Transverse colon (tissue), 4 donors: ENCODE measurements around the gene AGBL4. TPM values are rescaled to one million over a fixed set of nuclear protein-coding genes. Genes with fewer than 3 reads are reported as not detected.

Experiments used
- DNase-seq: peaks from one replicate; pipeline ENCODE4 v3.0.0-alpha.2; 2019
- H3K27ac ChIP-seq, 4 donors: fragments of 200-600 bp; sonication (generic); 2 replicates each; pipeline ENCODE4 v1.5.1; 2016 to 2018; ENCODE audit warnings: inconsistent platforms in 4 of 4
- H3K27me3 ChIP-seq: fragments of 200-600 bp; sonication (generic); 2 replicates; pipeline ENCODE4 v1.5.1; 2017; ENCODE audit warnings: inconsistent platforms
- H3K36me3 ChIP-seq, 4 donors: fragments of 200-600 bp; sonication (generic); 2 replicates each; pipeline ENCODE4 v1.5.1; 2017 to 2019; ENCODE audit warnings: inconsistent platforms in 4 of 4
- H3K4me1 ChIP-seq, 4 donors: fragments of 200-600 bp; sonication (generic); 2 replicates each; pipeline ENCODE4 v1.5.1; 2017 to 2020; ENCODE audit warnings: inconsistent platforms in 4 of 4
- H3K4me3 ChIP-seq, 4 donors: fragments of 200-600 bp; sonication (generic); 1 replicate in 1 of 4; 2 replicates in 3 of 4; pipeline versions ENCODE4 v1.5.1 to v1.6.1; 2017 to 2019; ENCODE audit warnings: inconsistent platforms in 4 of 4
- H3K9me3 ChIP-seq, 2 donors: fragments of 200-600 bp; sonication (generic); 2 replicates each; pipeline ENCODE4 v1.5.1; 2017 to 2019; ENCODE audit warnings: inconsistent platforms in 2 of 2
- EP300 ChIP-seq: sonication (generic); formaldehyde crosslinking; IDR thresholded peaks from one replicate; pipeline ENCODE4 v1.6.1; 2017; ENCODE audit warnings: antibody characterized with exemption, low read depth
- POLR2A ChIP-seq: fragments of 450-650 bp; IDR thresholded peaks from one replicate; pipeline ENCODE4 v1.6.1; 2016; ENCODE audit warnings: antibody characterized with exemption, mild to moderate bottlenecking, moderate library complexity
- POLR2AphosphoS5 ChIP-seq, 3 donors: sonication (generic); formaldehyde crosslinking; IDR thresholded peaks; one replicate each; pipeline ENCODE4 v1.6.1; 2016; ENCODE audit warnings: antibody characterized with exemption in 3 of 3
- WGBS, 2 donors: methylation state at CpG; one replicate each; pipeline ENCODE4 v1.1.5; 2018; ENCODE audit warnings: low coverage in 1 of 2; 5-methylcytosine and 5-hydroxymethylcytosine counted together
- in situ Hi-C, 4 donors: fragments of 200-750 bp; cut with MboI; loops; one replicate each; pipeline versions ENCODE4 v1.15.0 to v1.15.1; 2017; ENCODE audit warnings: low sequenced_read_pairs in 3 of 4, low pct_ligation_motif_present in 1 of 4, low pct_unique_long_range_greater_than_20kb in 1 of 4
- intact Hi-C: fragments of 100-400 bp; cut with DNase I; formaldehyde crosslinking; loops from one replicate; pipeline ENCODE4 v1.15.1; 2023; ENCODE audit warnings: low total_unique reads
- total RNA-seq, 4 donors: library from RNA; depleted of rRNA; stranded (reverse); fragments of >200 nt; gene quantifications; one replicate each; pipeline ENCODE4 v1.1.0, GENCODE V29; 2016
- TF ChIP-seq, protein P1 (sequence below), 5 experiments: fragments of 200-600 bp in 3 of 5; fragments of 450-650 bp in 2 of 5; sonication (generic) in 3 of 5; IDR thresholded peaks; 1 replicate in 2 of 5; 2 replicates in 3 of 5; pipeline ENCODE4 v1.5.1; 2016 to 2017; ENCODE audit warnings: antibody characterized with exemption in 5 of 5, inconsistent platforms in 3 of 5, mild to moderate bottlenecking in 2 of 5, moderate library complexity in 1 of 5

The AGBL4 gene
- total RNA-seq, 4 donors from 2014 or later = 0.82 TPM; not detected in 3

DNA sequence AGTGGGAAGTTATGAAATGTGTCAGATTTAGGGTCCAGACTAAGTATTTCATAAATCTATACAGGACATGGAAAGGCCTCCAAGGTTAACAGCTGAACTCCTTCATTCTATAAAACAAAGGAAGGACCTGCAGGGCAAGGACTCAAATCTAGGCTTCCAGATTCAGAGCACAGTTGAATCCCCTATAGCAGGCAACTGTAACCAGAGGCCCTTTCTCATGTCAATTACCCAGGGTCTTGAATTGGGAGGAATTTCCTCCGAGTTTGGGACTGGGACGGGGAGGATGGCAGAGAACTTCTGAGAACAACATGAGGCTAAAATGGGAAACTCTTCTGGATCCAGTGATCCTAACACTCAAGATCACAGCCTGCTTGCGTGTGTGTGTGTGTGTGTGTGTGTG, 1134.1 kb downstream of the AGBL4 start:
- H3K9me3 ChIP-seq = no peaks in the 10 kb centered on the region
- H3K4me3 ChIP-seq = no peak overlapping the region
- in situ Hi-C loops = no loop called here
- TF ChIP-seq POLR2AphosphoS5 (IDR thresholded peaks at IDR 0.05) (no peak), POLR2A (no peak), EP300 (no peak)
- TF ChIP-seq, protein P1, sequence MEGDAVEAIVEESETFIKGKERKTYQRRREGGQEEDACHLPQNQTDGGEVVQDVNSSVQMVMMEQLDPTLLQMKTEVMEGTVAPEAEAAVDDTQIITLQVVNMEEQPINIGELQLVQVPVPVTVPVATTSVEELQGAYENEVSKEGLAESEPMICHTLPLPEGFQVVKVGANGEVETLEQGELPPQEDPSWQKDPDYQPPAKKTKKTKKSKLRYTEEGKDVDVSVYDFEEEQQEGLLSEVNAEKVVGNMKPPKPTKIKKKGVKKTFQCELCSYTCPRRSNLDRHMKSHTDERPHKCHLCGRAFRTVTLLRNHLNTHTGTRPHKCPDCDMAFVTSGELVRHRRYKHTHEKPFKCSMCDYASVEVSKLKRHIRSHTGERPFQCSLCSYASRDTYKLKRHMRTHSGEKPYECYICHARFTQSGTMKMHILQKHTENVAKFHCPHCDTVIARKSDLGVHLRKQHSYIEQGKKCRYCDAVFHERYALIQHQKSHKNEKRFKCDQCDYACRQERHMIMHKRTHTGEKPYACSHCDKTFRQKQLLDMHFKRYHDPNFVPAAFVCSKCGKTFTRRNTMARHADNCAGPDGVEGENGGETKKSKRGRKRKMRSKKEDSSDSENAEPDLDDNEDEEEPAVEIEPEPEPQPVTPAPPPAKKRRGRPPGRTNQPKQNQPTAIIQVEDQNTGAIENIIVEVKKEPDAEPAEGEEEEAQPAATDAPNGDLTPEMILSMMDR (IDR thresholded peaks at IDR 0.05) = no peak
- no peaks in the 10 kb centered on the region for H3K36me3 ChIP-seq
- 85% methylated on average over 3 of the region's 3 CpGs; no CpG with 5 or more reads in 1 of the 2 donors for WGBS, 2 donors
- intact Hi-C loops = no loop called here
- H3K27me3 ChIP-seq = no peaks in the 10 kb centered on the region
- DNase-seq = no peak
- H3K27ac ChIP-seq = no peak overlapping the region
- no peaks in the 10 kb centered on the region for H3K4me1 ChIP-seq

DNA sequence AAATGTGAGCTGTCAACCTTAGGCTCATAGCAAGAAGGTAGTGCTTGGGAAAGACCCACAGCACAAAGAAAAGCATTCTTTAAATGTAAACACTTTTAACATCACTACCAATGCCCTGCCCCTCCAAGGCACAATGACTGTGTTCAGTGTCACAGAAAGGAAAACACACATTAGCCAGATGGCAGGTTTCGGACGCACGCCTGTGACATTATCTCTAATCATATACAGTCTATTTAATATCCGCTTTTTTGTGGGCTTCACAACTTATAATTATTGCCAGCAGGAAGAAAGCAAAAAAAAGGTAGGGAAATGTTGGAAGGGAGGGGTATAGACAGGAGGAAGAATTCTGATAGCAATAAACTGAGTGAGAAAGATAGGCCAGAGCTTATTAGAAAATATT, 1134.7 kb downstream of the AGBL4 start:
- no peaks in the 10 kb centered on the region for H3K9me3 ChIP-seq
- TF ChIP-seq POLR2A (no peak), POLR2AphosphoS5 (IDR thresholded peaks at IDR 0.05) (no peak), EP300 (no peak)
- TF ChIP-seq, protein P1 (IDR thresholded peaks at IDR 0.05) = no peak
- H3K36me3 ChIP-seq = no peaks in the 10 kb centered on the region
- in situ Hi-C loops (no loop called here), intact Hi-C loops (no loop called here)
- WGBS, 2 donors = 54 to 68% methylated on average over 4 of the region's 4 CpGs
- no peaks in the 10 kb centered on the region for H3K4me1 ChIP-seq
- no peak overlapping the region for H3K27ac ChIP-seq
- no peak for DNase-seq
- H3K27me3 ChIP-seq = no peaks in the 10 kb centered on the region
- no peak overlapping the region for H3K4me3 ChIP-seq

DNA sequence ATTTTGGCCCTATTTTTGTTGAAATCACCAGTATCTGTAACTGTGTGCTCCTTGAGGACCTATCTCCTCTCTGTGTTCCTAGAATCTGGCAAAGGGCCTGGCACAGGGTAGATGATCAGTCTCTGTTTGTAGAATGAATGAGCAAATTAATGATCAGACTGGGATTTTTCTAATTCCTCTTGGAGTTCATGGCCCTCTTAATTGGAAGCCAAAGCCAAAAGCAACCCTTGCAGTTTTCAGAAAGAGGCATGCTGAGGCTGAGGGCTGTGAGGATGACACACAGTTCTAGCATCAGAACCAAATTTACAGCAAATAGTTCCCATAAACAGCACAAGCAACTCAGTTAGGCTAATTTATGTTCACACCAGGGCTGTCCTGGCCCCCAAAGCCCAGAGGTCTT, 1136.0 kb downstream of the AGBL4 start:
- no peak for DNase-seq
- intact Hi-C loops (no loop called here), in situ Hi-C loops (no loop called here)
- no peaks in the 10 kb centered on the region for H3K36me3 ChIP-seq
- H3K27me3 ChIP-seq = no peaks in the 10 kb centered on the region
- no peak overlapping the region for H3K4me3 ChIP-seq
- no peaks in the 10 kb centered on the region for H3K4me1 ChIP-seq
- TF ChIP-seq POLR2AphosphoS5 (IDR thresholded peaks at IDR 0.05) (no peak), EP300 (no peak), POLR2A (no peak)
- TF ChIP-seq, protein P1 (IDR thresholded peaks at IDR 0.05) = no peak
- no peak overlapping the region for H3K27ac ChIP-seq
- H3K9me3 ChIP-seq = no peaks in the 10 kb centered on the region

DNA sequence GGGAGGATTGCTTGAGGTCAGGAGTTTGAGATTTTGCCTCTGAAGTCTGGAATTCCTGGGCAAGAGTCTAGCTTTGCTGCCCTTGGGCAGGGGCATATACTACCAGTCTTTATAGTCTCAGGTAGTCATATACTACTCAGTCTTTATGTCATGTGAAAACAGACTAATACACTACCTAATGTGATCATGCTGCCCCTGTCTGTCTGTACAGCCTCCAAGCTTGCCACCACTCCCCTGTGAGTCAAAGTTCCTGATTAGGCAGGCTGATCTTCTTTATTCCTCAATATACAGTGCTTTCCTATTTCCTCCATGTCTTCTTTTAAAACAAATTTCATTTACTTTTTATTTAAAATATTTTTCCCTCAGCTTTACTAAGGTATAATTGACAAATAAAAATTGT, 1141.7 kb downstream of the AGBL4 start:
- TF ChIP-seq POLR2AphosphoS5 (IDR thresholded peaks at IDR 0.05) = no peak
- TF ChIP-seq POLR2A = no peak
- TF ChIP-seq, protein P1 (IDR thresholded peaks at IDR 0.05) = no peak
- no peak for TF ChIP-seq EP300
- no peaks in the 10 kb centered on the region for H3K27me3 ChIP-seq
- in situ Hi-C loops (no loop called here), intact Hi-C loops (no loop called here)
- H3K36me3 ChIP-seq = no peaks in the 10 kb centered on the region
- H3K4me3 ChIP-seq = no peak overlapping the region
- no peak for DNase-seq
- H3K27ac ChIP-seq = no peak overlapping the region
- peaks cover 0 to 8% (median 0%) of the 10 kb centered on the region in 4 donors for H3K4me1 ChIP-seq
- no peaks in the 10 kb centered on the region for H3K9me3 ChIP-seq
